ENCODE measurements around the gene SPATA1. TPM values are rescaled to one million over a fixed set of nuclear protein-coding genes. Genes with fewer than 3 reads are reported as not detected.

Gene SPATA1
- polyA plus RNA-seq, 1 donor, result 1.8 TPM

DNA sequence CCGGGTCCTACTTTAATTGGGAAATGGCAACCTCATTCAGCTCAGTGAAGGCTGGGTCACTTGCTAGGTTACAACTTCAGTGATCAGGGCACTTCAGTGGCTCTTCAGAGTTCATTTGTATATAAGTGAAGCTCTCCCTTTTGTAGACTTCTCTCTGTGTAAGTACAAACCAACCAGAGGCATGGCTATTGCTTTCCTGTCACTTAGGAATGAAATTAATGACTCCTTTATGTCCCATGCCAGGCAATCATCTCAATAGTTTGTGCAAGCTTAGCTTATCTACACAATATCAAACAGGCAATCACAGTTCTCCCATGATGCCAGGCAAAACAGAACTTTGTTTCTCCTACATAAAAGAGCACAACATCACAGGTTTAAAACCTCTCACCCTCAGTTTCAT, 90.8 kb downstream of the SPATA1 start:
- no peak for DNase-seq

DNA sequence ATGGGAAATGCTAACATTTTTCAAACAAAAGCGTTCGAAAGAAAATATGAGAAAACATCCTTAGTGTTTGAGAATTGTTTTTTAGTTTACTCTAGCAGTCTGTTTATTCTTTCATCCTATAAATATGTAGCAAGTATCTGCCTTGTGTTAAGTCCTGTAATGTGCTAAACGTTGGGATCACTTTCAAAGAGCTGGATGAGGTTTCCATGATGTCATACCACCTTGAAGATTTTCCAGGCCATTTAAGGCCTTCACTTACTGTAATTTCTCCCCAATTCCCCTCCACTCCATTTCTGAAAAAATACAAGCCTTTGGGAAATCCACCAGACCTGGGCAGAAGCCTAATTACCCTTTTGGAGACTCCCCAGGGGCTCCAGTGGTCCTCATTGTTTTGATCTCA, 92.2 kb downstream of the SPATA1 start:
- DNase-seq, result no peak

DNA sequence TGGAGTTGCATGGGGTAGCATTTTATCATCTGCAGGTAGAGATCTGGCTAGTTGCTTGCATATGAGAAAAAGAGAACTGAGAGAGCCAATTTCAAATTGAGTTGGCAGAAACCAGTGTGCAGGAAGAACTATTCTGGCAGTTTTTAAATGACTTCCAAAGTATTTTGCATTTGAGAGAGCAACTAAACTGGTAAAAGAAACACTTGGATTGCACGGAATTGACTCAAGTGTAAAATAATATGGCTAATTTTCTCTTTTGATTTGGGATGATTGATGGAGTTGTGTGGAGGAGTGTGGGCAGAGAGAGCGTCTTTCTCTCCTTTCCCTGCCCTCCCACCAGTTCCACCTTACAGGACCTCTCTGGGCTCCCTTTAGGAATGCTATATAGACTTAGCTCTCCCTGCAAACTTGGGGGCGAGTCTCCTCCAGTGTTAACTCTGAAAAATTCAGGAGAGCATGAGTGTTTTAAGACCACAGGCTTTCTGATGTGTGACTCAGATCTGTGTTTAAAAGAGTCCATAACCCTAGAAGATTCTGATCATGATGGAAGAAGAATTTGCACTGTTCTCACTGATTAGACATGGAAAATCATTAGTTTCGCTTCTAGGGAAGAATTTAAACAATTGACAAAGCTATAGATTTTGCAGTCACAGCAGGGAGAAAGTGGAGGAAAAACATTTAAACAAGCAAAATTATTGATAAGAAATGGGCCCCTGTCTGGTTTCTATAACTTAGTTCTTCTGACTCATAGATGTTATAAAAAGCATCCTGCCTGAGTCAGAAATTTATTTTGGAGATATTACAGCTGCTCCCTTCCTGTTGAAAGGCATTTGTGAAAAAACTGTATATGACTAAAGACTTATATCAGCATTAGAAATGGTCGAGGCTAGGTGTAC, 92.9 kb downstream of the SPATA1 start:
- no peak for DNase-seq

DNA sequence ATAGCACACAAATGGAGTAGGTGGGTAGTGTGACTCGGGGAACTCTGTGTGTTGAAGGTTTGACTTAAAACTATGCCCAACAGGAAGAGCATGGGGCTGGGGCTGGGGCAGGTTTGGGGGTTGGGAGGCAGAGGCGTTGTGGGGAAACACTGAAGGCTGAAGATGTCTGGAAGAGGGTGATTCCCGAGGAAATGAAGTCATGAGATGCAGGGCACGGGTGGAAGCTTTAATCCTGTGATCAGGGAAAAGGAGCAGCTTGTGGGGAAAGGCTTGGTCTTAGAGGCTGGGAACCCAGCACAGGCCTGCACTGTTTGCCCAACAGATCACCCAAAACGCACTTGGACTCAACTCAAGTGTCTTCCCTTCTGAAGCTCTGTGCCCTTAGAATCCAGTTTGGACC, 94.6 kb downstream of the SPATA1 start:
- DNase-seq, result no peak

DNA sequence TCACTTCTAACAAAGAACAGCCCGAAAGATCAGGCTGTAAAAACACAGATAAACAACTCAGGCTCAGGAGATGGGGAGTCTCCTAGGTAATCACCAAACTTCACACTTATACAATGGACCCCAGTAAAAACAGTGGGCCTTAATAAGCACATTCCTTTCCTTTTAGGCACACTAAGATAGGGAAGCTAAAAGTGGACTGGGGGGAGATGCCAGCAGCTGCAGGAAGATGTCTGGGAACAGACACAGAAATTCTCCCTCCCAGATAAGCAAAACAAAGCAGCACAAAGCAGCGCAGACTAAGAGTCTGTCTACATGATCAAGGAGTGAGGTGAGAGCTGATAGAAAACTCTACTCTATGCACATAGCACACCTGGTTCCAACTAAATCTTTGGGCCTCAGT, 97.0 kb downstream of the SPATA1 start:
- no peak for DNase-seq

DNA sequence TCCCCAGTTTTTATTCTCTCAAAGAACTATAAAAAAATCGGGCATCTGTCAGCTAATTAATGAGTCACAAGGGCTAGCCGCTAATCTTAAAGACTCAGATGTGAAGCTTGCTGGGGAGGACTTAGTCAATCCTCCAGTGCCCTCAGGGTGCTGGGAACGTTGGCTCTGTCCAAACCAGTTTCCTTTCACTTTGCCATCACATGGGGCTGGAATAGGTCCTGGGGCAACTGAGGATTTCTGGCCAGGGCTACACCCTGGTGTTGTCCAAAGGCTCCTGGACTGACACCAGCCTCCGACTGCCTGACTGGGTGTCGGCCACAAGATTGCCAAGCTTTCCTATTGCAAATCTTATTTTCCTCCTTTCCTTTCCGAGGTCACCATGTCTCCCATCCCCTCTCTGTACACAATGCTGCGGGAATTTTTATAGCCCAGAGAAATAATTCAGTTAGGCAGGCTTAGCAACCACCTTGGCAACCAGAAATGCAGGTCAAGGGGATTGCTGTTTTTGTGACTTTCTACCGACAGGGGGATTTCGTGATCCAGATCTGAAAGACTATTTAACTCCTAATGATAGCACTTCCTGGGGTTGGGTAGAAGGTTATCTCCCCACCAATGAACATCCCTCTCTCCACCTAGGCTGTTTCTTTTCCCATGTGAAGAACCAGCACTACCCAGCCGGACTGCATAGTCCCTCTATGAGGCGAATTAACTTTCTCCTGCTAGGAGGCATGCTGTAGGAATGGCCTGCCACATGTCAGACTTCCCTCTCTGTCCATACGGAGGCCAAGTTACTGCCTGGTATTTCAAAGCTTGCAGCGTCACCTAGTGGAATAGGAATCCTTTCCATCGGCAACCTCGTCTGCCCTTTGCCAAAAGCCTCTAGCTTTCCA, 98.0 kb downstream of the SPATA1 start:
- DNase-seq, result no peak

DNA sequence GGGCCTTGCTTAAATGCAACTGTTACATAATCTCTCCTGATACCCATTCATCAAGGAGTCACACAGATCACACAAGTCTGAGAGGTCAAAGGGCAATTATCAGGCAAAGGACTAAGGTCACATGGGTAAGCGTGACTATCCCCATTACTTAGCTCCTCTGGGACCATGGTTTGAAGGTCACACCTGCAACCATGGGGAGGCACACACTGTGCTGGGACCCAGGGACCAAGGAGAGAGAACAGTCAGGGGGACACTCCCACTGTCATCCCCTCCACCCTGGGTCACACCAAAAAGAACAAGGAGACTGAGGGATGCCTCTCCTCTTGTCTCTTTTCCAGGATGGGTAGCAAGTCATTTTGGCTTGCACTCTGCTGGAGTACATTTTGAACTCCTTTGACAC, 99.0 kb downstream of the SPATA1 start:
- DNase-seq, result no peak

DNA sequence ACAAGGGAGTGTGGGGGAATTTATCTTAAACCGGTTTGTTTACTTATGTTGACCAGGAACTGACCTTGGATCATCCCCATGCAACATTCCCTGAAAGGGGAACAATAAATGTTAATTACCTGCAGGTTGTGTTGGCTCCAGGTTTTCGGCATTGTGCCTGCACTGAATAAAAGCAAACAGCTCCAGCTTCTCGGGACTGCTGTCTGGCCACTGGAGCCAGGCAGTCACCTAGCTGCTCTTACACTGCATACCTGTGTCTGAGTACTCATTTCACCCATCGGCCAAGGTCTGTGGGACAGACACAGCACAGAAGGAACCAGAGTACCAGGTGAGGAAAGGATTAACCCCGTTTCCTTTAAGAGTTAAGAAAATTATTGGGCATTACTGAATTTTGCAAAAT, 100.8 kb downstream of the SPATA1 start:
- DNase-seq, result no peak

DNA sequence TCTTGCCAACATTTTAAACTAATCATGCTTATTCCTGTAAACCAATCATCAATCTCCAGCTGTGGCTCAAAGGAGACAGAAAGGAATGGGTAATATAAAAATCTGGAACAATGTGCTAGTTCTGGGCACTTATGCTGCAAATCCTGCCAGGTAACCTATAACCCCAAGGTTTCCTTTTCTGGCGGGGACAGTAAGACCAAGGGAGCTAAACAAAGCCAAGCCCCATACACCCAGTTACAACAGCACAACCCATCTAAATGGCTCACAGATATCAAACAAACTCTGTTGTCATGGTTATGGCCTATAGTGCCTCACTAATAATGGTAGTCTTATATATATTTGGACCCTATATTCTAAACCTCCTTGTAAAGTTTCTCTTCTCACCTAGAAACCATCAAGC, 104.9 kb downstream of the SPATA1 start:
- DNase-seq, result no peak

DNA sequence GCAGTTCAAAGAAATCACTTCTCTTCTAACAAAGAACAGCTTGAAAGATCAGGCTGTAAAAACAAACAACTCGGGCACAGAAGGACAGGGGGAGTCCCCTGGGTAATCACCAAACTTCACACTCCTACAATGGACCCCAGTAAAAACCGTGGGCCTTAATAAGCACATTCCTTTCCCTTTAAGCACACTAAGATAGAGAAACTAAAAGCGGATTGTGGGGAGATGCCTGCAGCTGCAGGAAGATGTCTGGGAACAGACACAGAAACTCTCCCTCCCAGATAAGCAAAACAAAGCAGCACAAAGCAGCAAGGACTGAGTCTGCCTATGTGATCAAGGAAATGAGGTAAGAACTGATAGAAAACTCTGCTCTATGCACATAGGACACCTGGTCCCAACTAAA, 105.6 kb downstream of the SPATA1 start:
- no peak for DNase-seq

DNA sequence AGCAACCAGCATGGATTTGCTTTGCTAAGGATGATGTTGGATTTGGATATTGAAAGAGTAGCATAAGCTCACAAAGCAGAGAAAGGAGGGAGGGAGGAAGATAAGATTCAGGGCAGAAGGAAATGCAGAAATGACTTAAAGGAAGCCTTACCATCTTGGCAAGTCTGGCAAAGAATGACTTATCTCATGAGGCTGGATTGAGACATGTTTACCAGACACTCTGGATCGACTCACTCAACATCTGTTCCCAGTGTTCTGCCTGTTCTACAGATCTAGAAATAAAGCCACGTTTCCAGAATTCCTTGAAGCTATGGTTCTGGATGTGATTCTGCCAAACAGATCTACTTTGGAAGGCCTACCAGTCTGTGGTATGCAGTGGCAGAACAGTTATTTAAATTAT, 106.8 kb downstream of the SPATA1 start:
- DNase-seq, result no peak

DNA sequence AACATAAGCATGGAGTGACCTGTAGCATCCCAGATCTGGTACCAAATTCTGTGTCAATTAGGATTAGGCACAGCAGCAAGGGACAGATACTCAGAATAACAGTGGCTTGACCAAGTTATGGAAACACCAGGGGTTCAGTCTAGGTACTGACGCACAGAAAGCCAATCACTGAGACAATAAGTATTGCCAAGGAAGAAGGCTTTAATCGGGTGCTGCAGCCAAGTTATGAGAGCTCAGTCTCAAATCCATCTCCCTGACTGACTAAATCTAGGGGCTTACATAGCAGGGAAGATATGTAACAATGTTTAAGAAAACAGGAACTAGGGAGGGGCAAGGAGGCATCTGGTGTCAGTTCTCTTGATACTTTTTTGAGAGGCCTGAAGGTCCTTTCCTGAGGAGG, 107.7 kb downstream of the SPATA1 start:
- no peak for DNase-seq

DNA sequence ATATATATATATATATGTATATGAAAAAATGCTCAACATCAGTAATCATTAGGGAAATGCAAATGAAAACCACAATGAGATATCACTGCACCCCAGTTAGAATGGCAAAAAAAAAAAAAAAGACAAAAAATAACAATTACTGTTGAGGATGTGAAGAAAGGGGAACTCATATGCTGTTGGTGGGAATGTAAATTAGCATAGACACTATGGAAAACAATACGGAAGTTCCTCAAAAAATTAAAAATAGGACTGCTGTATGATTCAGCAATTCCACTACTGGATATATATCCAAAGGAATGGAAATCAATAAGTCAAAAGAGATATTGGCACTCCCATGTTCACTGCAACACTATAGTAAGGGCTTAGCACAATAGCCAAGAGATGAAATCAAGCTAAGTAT, 109.6 kb downstream of the SPATA1 start:
- no peak for DNase-seq

Other genes with a start within 250 kb of the SPATA1 start
- 10.7 TPM for gene SAMD13, start 204.7 kb upstream of the SPATA1 start, polyA plus RNA-seq (ENCODE audit: insufficient read length)
- 0.17 TPM for gene DNASE2B, start 107.9 kb upstream of the SPATA1 start, polyA plus RNA-seq (ENCODE audit: insufficient read length)
- 34.0 TPM for gene RPF1, start 27.1 kb upstream of the SPATA1 start, polyA plus RNA-seq (ENCODE audit: insufficient read length)
- gene GNG5, start 195 bp downstream of the SPATA1 start, polyA plus RNA-seq (ENCODE audit: insufficient read length), result 165 TPM
- gene CTBS, start 68.1 kb downstream of the SPATA1 start, polyA plus RNA-seq (ENCODE audit: insufficient read length), result 5.8 TPM
- 14.2 TPM for gene SSX2IP, start 184.1 kb downstream of the SPATA1 start, polyA plus RNA-seq (ENCODE audit: insufficient read length)